Renal cortex interstitium (tissue), 11 donors: ENCODE results near the gene CILP2. TPM values are rescaled to one million over a fixed set of nuclear protein-coding genes. Genes with fewer than 3 reads are reported as not detected.

ENCODE experiments used
- DNase-seq, 11 donors: peaks; one replicate each; pipeline ENCODE4 v3.0.0-alpha.2; 2013; ENCODE audit warnings: low read depth in 9 of 11, low spot score in 4 of 11; ENCODE audit errors: extremely low read depth in 1 of 11
- polyA plus RNA-seq, 3 donors: library from polyadenylated mRNA; unstranded; fragments of 120-200 nt; gene quantifications; one replicate each; pipeline ENCODE4 v1.2.1, GENCODE V29; 2013; ENCODE audit not compliant: insufficient read length in 3 of 3

The CILP2 gene
- polyA plus RNA-seq, 3 donors = 0.11 to 0.26 (median 0.12) TPM

- DNase-seq = no peak
These were observed 2.1 kb downstream of the CILP2 start for GRCh38 chr19:19540064-19540714.

- DNase-seq = no peak
These were observed 2.9 kb downstream of the CILP2 start for GRCh38 chr19:19540715-19541515.

- DNase-seq = no peak
These were observed 3.6 kb downstream of the CILP2 start for GRCh38 chr19:19541616-19542015.

- no peak for DNase-seq
These were observed 4.4 kb downstream of the CILP2 start for GRCh38 chr19:19542507-19542906.

- no peak for DNase-seq
These were observed 5.0 kb downstream of the CILP2 start for GRCh38 chr19:19543101-19543500.

GRCh38 chr19:19543640-19544039 is 5.6 kb downstream of the CILP2 start:
- no peak for DNase-seq

- DNase-seq = no peak
These were observed 6.3 kb downstream of the CILP2 start for GRCh38 chr19:19544257-19544953.

GRCh38 chr19:19544954-19545591 is 7.0 kb downstream of the CILP2 start:
- DNase-seq = no peak

- no peak for DNase-seq
These were observed 7.6 kb downstream of the CILP2 start for GRCh38 chr19:19545707-19546106.

GRCh38 chr19:19546751-19547162 is 8.7 kb downstream of the CILP2 start:
- DNase-seq = no peak

GRCh38 chr19:19547674-19548336 is 9.7 kb downstream of the CILP2 start:
- no peak for DNase-seq

GRCh38 chr19:19548915-19549759 is 11.1 kb downstream of the CILP2 start:
- no peak for DNase-seq

GRCh38 chr19:19549804-19550464 is 11.9 kb downstream of the CILP2 start:
- no peak for DNase-seq

- no peak for DNase-seq
These were observed 12.4 kb downstream of the CILP2 start for GRCh38 chr19:19550485-19550929.

- no peak for DNase-seq
These were observed 13.1 kb downstream of the CILP2 start for GRCh38 chr19:19550972-19551852.

- DNase-seq = no peak
These were observed 13.8 kb downstream of the CILP2 start for GRCh38 chr19:19551853-19552192.

GRCh38 chr19:19552798-19553197 is 14.7 kb downstream of the CILP2 start:
- no peak for DNase-seq
